Neural crest cell (in vitro differentiated cells): ENCODE results near the gene URI1. TPM values are rescaled to one million over a fixed set of nuclear protein-coding genes. Genes with fewer than 3 reads are reported as not detected.
"Not testable (repeated sequence)": the region's sequence is repeated elsewhere in the genome, so short reads cannot be mapped to it uniquely, and the experiment has no call there.

Experiments
- DNase-seq: peaks from one replicate; pipeline ENCODE4 v3.0.0; 2021; ENCODE audit warnings: low read depth, mixed read lengths, low spot score
- H3K27ac Mint-ChIP-seq: one replicate; pipeline ENCODE4 v1.8.0; 2021; ENCODE audit warnings: mild to moderate bottlenecking, mixed read lengths; ENCODE audit not compliant: unreplicated experiment
- H3K27me3 Mint-ChIP-seq: 2 replicates; pipeline ENCODE4 v1.8.0; 2021; ENCODE audit warnings: low read depth, mild to moderate bottlenecking, mixed read lengths
- H3K36me3 Mint-ChIP-seq: 2 replicates; pipeline ENCODE4 v1.8.0; 2021; ENCODE audit warnings: low read depth, mild to moderate bottlenecking, mixed read lengths
- H3K4me1 Mint-ChIP-seq: 2 replicates; pipeline ENCODE4 v1.8.0; 2021; ENCODE audit warnings: mixed read lengths
- H3K4me3 Mint-ChIP-seq: one replicate; pipeline ENCODE4 v1.8.0; 2021; ENCODE audit warnings: mild to moderate bottlenecking, mixed read lengths
- H3K9me3 Mint-ChIP-seq: 2 replicates; pipeline ENCODE4 v1.8.0; 2021; ENCODE audit warnings: mixed read lengths
- total RNA-seq: library from RNA; stranded (reverse); gene quantifications from 2 replicates; pipeline ENCODE4 v1.2.1, GENCODE V29; 2021
- TF ChIP-seq, protein P1 (sequence below): fragments of 200-600 bp; sonication (generic); conservative IDR thresholded peaks from 2 replicates; pipeline ENCODE4 v1.5.0; 2021; ENCODE audit warnings: antibody characterized with exemption, mild to moderate bottlenecking

URI1 gene
- total RNA-seq, 1 donor from 2014 or later = 58.6 TPM

DNA sequence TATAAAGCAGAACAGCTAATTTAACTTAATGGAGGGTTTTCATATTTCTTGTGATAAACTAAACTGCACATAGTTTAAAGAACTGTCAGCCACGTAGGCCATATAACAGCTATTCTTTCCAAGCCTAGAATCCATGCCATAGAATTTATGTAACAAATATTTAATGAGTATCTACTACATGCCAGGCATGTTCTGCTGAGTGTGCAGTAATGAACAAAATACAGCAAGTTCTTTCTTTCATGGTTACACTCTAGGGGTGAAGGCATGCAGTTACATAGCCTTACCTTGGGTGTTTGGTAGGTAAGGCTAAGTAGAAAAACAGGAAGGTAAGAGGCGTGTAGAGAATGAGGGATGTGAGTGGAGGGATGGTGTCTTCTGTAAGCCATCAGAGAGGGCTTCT lies 4.6 kb downstream of the URI1 start:
- TF ChIP-seq, protein P1, sequence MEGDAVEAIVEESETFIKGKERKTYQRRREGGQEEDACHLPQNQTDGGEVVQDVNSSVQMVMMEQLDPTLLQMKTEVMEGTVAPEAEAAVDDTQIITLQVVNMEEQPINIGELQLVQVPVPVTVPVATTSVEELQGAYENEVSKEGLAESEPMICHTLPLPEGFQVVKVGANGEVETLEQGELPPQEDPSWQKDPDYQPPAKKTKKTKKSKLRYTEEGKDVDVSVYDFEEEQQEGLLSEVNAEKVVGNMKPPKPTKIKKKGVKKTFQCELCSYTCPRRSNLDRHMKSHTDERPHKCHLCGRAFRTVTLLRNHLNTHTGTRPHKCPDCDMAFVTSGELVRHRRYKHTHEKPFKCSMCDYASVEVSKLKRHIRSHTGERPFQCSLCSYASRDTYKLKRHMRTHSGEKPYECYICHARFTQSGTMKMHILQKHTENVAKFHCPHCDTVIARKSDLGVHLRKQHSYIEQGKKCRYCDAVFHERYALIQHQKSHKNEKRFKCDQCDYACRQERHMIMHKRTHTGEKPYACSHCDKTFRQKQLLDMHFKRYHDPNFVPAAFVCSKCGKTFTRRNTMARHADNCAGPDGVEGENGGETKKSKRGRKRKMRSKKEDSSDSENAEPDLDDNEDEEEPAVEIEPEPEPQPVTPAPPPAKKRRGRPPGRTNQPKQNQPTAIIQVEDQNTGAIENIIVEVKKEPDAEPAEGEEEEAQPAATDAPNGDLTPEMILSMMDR = no peak
- DNase-seq = no peak
- Mint-ChIP-seq H3K36me3 (peaks cover 22% of the 10 kb centered on the region), H3K27me3 (no peaks in the 10 kb centered on the region), H3K4me1 (peaks cover 29% of the 10 kb centered on the region), H3K27ac (no peak overlapping the region), H3K9me3 (no peaks in the 10 kb centered on the region), H3K4me3 (no peak overlapping the region)

DNA sequence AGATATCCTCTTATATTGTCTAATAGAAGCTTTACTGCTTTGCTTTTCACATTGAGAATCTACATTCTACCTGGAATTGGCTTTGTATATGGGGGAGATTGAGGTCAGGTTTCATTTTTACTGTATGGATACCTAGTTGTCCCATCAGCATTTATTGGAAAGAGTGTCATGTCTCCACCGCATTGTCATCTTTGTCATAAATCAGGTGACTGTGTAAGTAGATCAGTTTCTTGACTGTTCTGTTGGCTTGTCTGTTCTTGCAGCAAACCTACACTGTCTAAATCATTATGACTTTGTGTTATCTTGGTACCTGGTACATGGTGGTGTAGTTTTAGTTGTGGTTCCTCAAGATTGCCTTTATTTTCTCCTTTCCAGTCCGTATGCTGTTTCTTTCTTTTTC lies 5.8 kb downstream of the URI1 start:
- H3K27ac Mint-ChIP-seq = no peak overlapping the region

DNA sequence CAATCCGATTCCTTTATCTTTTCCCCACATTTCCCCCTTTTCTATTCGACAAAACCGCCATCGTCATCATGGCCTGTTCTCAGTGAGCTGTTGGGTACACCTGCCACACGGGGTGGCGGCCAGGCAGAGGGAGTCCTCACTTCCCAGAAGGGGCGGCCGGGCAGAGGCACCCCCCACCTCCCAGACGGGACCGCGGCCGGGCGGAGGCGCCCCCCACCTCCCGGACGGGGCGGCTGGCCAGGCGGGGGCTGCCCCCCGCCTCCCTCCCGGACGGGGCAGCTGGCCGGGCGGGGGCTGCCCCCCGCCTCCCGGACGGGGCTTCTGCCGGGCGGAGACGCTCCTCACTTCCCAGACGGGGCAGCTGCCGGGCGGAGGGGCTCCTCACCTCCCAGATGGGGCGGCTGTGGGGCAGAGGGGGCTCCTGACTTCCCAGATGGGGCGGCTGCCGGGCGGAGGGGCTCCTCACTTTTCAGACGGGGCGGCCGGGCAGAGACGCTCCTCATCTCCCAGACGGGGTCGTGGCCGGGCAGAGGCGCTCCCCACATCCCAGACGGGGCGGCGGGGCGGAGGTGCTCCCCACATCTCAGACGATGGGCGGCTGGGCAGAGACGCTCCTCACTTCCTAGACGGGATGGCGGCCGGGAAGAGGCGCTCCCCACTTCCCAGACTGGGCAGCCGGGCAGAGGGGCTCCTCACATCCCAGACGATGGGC lies 6.9 kb downstream of the URI1 start:
- H3K4me3 Mint-ChIP-seq, H3K27ac Mint-ChIP-seq, H3K27me3 Mint-ChIP-seq, H3K9me3 Mint-ChIP-seq, DNase-seq: not testable (repeated sequence)
- H3K36me3 Mint-ChIP-seq = peaks cover 22% of the 10 kb centered on the region
- peaks cover 17% of the 10 kb centered on the region for H3K4me1 Mint-ChIP-seq

More for the DNA sequence above, 5.8 kb downstream of the URI1 start:
- Mint-ChIP-seq H3K4me3 (no peak overlapping the region), H3K4me1 (peaks cover 26% of the 10 kb centered on the region), H3K9me3 (no peaks in the 10 kb centered on the region), H3K27me3 (no peaks in the 10 kb centered on the region), H3K36me3 (peaks cover 22% of the 10 kb centered on the region)
- TF ChIP-seq, protein P1 = no peak
- DNase-seq = no peak

DNA sequence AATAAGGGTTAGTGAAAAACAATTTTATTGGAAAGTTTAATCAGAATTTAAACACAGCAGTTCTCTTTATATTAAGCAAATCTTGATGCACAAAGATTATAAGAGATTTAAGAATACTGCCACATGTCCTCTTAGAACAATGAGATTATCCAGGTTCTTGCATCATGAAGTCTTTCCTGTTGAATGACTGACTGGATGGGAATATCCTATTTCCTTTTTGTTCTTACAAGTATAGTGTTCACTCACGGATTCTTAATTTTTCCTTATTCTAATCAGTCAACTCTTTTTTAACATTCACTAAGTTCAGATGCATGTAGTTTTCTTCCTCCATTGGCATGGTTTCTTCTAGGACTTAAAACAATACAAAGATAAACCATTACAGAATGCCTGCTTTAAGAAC lies 10.1 kb downstream of the URI1 start:
- no peak for DNase-seq
- Mint-ChIP-seq H3K27ac (no peak overlapping the region), H3K27me3 (no peaks in the 10 kb centered on the region)

DNA sequence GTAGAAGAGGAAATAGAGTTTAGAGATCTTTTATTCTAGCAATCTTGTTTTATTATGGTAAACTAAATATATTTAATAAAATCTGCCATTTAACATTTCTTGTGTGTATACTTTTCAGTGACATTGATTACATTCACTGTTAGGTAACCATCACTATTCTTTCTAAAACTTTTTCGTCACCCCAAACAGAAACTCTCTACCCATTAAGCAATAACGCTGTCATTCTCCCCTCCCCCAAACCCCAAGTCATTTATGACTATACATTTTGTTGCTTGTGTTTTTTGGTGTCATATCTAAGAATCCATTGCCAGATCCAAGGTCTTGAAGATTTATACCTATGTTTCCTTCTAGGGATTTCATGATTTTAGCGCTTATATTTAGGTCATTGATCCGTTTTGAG lies 10.6 kb downstream of the URI1 start:
- no peak overlapping the region for H3K27ac Mint-ChIP-seq
- TF ChIP-seq, protein P1 = no peak

More for the DNA sequence above, 10.1 kb downstream of the URI1 start:
- TF ChIP-seq, protein P1 = no peak
- Mint-ChIP-seq H3K36me3 (peaks cover 19% of the 10 kb centered on the region), H3K9me3 (peaks cover 3% of the 10 kb centered on the region), H3K4me1 (no peaks in the 10 kb centered on the region), H3K4me3 (no peak overlapping the region)

More for the DNA sequence above, 10.6 kb downstream of the URI1 start:
- H3K36me3 Mint-ChIP-seq = peaks cover 22% of the 10 kb centered on the region
- no peaks in the 10 kb centered on the region for H3K27me3 Mint-ChIP-seq
- no peak overlapping the region for H3K4me3 Mint-ChIP-seq
- H3K9me3 Mint-ChIP-seq = peaks cover 3% of the 10 kb centered on the region
- H3K4me1 Mint-ChIP-seq = no peaks in the 10 kb centered on the region
- DNase-seq = no peak
